Stimulated activated CD4-positive, alpha-beta T cell treated with anti-CD3 and anti-CD28 coated beads, Interleukin-15, amount 100 ng/mL, for 24 hours (primary cell): ENCODE measurements around the gene SLC35A4.

Experiments used
- DNase-seq: peaks from one replicate; pipeline ENCODE4 v3.0.0-alpha.2; 2020

The SLC35A4 gene

GRCh38 chr5:140564196-140565023, at the start of gene SLC35A4, which contains the start of gene APBB3:
Gene SLC35A4 (plus strand): TSS chr5:140564828. CDS start chr5:140567170, 2,342 bp downstream.
Gene APBB3 (minus strand): TSS chr5:140564598. CDS start chr5:140564245, 353 bp downstream.
- DNase-seq: peak; percentile 96

- no peak for DNase-seq
Measured at GRCh38 chr5:140524003-140524402, 40.6 kb upstream of the SLC35A4 start.

GRCh38 chr5:140540227-140540626, 24.4 kb upstream of the SLC35A4 start:
- no peak for DNase-seq

GRCh38 chr5:140542972-140543371, 21.7 kb upstream of the SLC35A4 start:
- no peak for DNase-seq

GRCh38 chr5:140544986-140545385, 19.6 kb upstream of the SLC35A4 start:
- DNase-seq: no peak

- no peak for DNase-seq
Measured at GRCh38 chr5:140545606-140546005, 19.0 kb upstream of the SLC35A4 start.

- DNase-seq: no peak
Measured at GRCh38 chr5:140546851-140547507, 17.6 kb upstream of the SLC35A4 start.

GRCh38 chr5:140547508-140548299, 16.9 kb upstream of the SLC35A4 start, which contains the start of gene EIF4EBP3:
Gene EIF4EBP3 (plus strand): TSS chr5:140547662. CDS start chr5:140547738, 76 bp downstream.
- DNase-seq: peak; percentile 93

- DNase-seq: no peak
Measured at GRCh38 chr5:140548300-140548688, 16.3 kb upstream of the SLC35A4 start.

GRCh38 chr5:140548791-140549190, 15.8 kb upstream of the SLC35A4 start:
- no peak for DNase-seq

GRCh38 chr5:140549237-140550144, 15.1 kb upstream of the SLC35A4 start:
- no peak for DNase-seq

GRCh38 chr5:140550147-140551079, 14.2 kb upstream of the SLC35A4 start:
- DNase-seq: no peak

GRCh38 chr5:140551872-140552271, 12.8 kb upstream of the SLC35A4 start:
- no peak for DNase-seq

GRCh38 chr5:140553657-140554056, 11.0 kb upstream of the SLC35A4 start:
- no peak for DNase-seq

GRCh38 chr5:140554454-140554853, 10.2 kb upstream of the SLC35A4 start:
- no peak for DNase-seq

- DNase-seq: no peak
Measured at GRCh38 chr5:140555747-140556312, 8.8 kb upstream of the SLC35A4 start.

GRCh38 chr5:140556438-140556837, 8.2 kb upstream of the SLC35A4 start:
- DNase-seq: no peak

- peak; percentile 93 for DNase-seq
Measured at GRCh38 chr5:140557136-140557805, 7.4 kb upstream of the SLC35A4 start, which contains the start of gene SRA1. Gene SRA1 (minus strand): TSS chr5:140557473. CDS start chr5:140557452, 21 bp downstream.

GRCh38 chr5:140557965-140558364, 6.7 kb upstream of the SLC35A4 start:
- no peak for DNase-seq

GRCh38 chr5:140558542-140558941, 6.1 kb upstream of the SLC35A4 start:
- no peak for DNase-seq
